Astrocyte of the spinal cord (primary cell): Measurements from ENCODE around the gene PHLDB1.
"Not testable (repeated sequence)": the region's sequence is repeated elsewhere in the genome, so short reads cannot be mapped to it uniquely, and the experiment has no call there.

Source experiments
- DNase-seq: peaks from one replicate; pipeline ENCODE4 v3.0.0; 2011; ENCODE audit warnings: low read depth, low spot score
- H3K4me3 ChIP-seq: 2 replicates; pipeline ENCODE4 v1.5.1; 2011; ENCODE audit warnings: low read depth, mild to moderate bottlenecking, low read length, moderate library complexity
- in situ Hi-C: cut with HindIII; loops from 2 replicates; pipeline ENCODE4 v1.10.0; 2017; ENCODE audit warnings: low sequenced_read_pairs
- TF ChIP-seq, protein P1 (sequence below): IDR thresholded peaks from 2 replicates; pipeline ENCODE4 v1.5.1; 2012; ENCODE audit warnings: low read depth, mild to moderate bottlenecking, low read length, inconsistent platforms

The PHLDB1 gene

GRCh38 chr11:118610225-118610772 is 2.9 kb downstream of the PHLDB1 start:
- TF ChIP-seq, protein P1, sequence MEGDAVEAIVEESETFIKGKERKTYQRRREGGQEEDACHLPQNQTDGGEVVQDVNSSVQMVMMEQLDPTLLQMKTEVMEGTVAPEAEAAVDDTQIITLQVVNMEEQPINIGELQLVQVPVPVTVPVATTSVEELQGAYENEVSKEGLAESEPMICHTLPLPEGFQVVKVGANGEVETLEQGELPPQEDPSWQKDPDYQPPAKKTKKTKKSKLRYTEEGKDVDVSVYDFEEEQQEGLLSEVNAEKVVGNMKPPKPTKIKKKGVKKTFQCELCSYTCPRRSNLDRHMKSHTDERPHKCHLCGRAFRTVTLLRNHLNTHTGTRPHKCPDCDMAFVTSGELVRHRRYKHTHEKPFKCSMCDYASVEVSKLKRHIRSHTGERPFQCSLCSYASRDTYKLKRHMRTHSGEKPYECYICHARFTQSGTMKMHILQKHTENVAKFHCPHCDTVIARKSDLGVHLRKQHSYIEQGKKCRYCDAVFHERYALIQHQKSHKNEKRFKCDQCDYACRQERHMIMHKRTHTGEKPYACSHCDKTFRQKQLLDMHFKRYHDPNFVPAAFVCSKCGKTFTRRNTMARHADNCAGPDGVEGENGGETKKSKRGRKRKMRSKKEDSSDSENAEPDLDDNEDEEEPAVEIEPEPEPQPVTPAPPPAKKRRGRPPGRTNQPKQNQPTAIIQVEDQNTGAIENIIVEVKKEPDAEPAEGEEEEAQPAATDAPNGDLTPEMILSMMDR = no peak
- in situ Hi-C loops = no loop called here
- DNase-seq = no peak
- peak overlapping the region; percentile 27 for H3K4me3 ChIP-seq

GRCh38 chr11:118610773-118611432 is 3.5 kb downstream of the PHLDB1 start:
- TF ChIP-seq, protein P1 = peak; percentile 87
- DNase-seq = peak; percentile 51

DNA sequence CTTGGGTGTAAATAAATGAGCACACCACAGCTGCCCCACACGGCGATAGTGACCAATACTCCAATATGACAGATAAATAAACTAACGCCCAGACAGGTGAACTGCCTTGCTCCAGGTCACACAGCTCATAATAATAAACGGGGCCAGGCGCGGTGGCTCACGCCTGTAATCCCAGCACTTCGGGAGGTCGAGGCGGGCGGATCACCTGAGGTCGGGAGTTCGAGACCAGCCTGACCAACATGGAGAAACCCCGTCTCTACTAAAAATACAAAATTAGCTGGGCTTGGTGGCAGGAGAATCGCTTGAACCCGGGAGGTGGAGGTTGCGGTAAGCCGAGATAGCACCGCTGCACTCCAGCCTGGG is 4.0 kb downstream of the PHLDB1 start:
- in situ Hi-C loops, H3K4me3 ChIP-seq, DNase-seq: not testable (repeated sequence)

More at GRCh38 chr11:118610773-118611432, 3.5 kb downstream of the PHLDB1 start:
- H3K4me3 ChIP-seq = peak overlapping the region; percentile 27
- in situ Hi-C loops = no loop called here

- no peak for DNase-seq
- in situ Hi-C loops = no loop called here
- no peak overlapping the region for H3K4me3 ChIP-seq
- TF ChIP-seq, protein P1 = no peak
Measured at GRCh38 chr11:118612378-118612777, 5.0 kb downstream of the PHLDB1 start.

DNA sequence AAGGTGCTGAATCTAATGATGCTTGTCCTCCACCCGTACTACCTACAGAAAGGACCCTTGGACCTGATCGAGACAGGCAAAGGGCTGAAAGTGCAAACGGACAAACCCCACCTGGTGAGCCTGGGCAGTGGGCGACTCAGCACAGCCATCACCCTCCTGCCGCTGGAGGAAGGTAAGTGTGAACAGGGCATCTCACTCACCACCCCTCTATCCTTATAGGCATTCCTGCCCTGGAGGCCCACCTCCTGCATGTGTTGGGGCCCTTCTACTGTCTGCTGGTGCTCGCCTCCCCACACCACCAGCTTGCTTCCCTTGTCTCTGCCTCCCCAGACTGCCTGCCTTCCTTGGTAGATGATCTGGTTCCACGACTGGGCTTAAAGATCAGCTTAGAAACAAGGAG is 7.1 kb downstream of the PHLDB1 start:
- DNase-seq = no peak
- TF ChIP-seq, protein P1 = no peak
- H3K4me3 ChIP-seq = no peak overlapping the region
- in situ Hi-C loops = no loop called here

DNA sequence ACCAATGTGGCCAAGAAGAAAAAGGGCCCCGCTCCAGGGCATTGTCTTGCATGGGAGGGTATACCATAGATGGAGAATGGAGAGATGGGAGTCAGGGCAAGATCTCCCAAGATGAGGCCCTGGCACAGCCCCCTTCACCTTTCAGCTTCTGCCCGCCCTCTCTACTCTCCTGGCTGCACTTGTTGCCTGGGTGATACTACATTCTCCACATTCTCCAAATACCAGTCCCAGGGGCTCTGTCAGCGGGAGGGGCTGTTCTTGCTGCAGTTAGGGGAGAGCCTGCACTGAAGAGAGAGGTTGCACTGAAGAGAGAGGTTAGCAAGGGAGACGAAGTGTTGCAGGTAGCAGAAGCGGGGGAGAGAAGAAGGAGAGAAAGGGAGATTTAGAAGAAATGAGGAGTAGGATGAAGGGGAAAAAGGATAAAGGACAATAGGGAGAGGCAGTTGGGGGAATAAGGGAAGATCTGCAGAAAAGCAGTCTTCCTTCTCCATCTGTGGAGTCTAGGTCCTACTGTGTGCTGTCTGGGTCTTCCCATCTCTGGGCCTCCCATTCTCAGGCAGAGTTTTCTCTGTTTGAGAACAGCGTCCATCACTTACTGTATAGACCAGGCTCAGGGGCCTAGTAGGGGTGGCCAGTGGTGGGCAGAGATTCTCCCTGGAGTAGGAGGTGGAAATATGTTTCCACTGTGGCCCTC is 8.0 kb downstream of the PHLDB1 start:
- TF ChIP-seq, protein P1 = no peak

DNA sequence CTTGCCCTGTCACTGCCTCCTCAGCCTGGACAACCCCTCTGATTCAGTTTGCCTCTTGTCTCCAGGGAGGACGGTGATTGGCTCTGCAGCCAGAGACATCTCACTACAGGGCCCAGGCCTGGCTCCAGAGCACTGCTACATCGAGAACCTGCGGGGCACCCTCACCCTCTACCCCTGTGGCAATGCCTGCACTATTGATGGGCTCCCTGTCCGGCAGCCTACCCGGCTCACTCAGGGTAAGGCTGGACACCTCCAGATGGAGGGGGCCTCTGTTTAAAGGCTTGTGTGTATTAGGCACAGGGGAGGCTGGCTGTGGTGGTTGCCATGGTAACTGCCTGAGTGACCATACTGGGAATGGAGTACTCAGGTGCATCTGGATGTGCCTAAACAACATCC is 8.6 kb downstream of the PHLDB1 start:
- TF ChIP-seq, protein P1 = no peak
- no peak for DNase-seq
- H3K4me3 ChIP-seq = no peak overlapping the region
- in situ Hi-C loops = no loop called here

More for the DNA sequence above, 8.0 kb downstream of the PHLDB1 start:
- no peak for DNase-seq
- no peak overlapping the region for H3K4me3 ChIP-seq
- in situ Hi-C loops = no loop called here
